Activated naive CD4-positive, alpha-beta T cell treated with anti-CD3 and anti-CD28 coated beads, Interleukin-2, amount 50 U/mL, for 72 hours (primary cell): Measurements from ENCODE around the gene UNC80. TPM values are rescaled to one million over a fixed set of nuclear protein-coding genes. Genes with fewer than 3 reads are reported as not detected.

Experiments
- ATAC-seq, 2 donors: fragments of 150-1000 bp; cut with Tn5 transposase; 2 replicates each; pipeline ENCODE4 v1.10.0; 2021; ENCODE audit warnings: mild to moderate bottlenecking in 2 of 2, moderate library complexity in 2 of 2
- DNase-seq, 2 donors: peaks; one replicate each; pipeline ENCODE4 v3.0.0; 2021 to 2022; ENCODE audit warnings: low spot score in 2 of 2
- H3K27ac Mint-ChIP-seq, 2 donors: one replicate each; pipeline ENCODE4 v1.8.0; 2022; ENCODE audit warnings: mild to moderate bottlenecking in 2 of 2, mixed read lengths in 2 of 2
- H3K36me3 Mint-ChIP-seq, 2 donors: one replicate each; pipeline ENCODE4 v1.8.0; 2022; ENCODE audit warnings: mixed read lengths in 2 of 2
- H3K9me3 Mint-ChIP-seq, 2 donors: one replicate each; pipeline ENCODE4 v1.8.0; 2022; ENCODE audit warnings: mixed read lengths in 2 of 2
- total RNA-seq, 2 donors: library from RNA; stranded (reverse); gene quantifications; one replicate each; pipeline ENCODE4 v1.2.3, GENCODE V29; 2022

Gene UNC80
- total RNA-seq, 2 donors from 2014 or later, result not detected

DNA sequence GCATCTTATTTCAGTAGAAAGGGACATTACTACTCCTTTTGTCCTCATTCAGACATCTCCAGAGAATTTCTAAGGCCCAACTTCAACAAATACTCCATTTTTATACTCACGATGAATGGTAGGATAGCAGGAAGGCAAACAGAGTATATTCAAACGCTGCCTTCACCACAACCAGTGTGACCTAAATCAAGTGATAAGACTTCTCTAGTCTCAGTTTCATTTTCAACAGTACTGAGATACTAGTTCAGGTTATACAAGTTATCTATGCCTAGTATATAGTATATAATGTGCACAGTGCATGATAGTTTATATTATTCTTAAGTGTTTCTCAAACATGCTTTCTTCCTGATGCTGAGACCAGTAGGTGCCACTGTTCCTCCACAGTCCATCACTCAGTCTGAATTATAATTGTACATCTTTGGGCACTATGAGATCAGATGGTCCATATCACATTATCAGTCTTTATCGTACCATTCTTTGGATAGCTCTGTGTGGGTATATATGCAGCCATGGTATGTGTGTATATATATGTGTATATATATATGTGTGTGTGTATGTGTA lies 164.6 kb downstream of the UNC80 start:
- no peak for DNase-seq
- no peak overlapping the region for H3K27ac Mint-ChIP-seq
- no peaks in the 10 kb centered on the region for H3K36me3 Mint-ChIP-seq
- H3K9me3 Mint-ChIP-seq, result no peaks in the 10 kb centered on the region
- no peak for ATAC-seq

DNA sequence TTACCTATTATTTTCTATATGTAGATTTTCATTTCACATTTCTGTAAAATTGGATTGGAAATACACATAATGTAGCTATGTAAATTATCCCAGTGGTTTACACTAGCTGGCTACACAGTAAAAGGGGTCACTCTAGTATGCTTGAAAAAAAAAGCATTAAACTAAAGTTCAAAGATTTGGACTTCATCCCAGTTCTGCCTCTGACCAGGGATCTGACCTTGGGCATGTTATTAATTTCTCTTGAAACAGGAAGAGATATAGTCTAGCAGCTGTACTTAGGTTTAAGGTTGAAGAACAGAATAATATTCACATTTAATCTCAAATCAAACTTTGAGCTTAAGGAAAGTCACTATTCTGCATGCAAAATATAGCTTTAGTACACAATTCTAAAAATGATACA lies 166.3 kb downstream of the UNC80 start:
- ATAC-seq, result no peak
- Mint-ChIP-seq H3K36me3 (no peaks in the 10 kb centered on the region), H3K27ac (no peak overlapping the region), H3K9me3 (no peaks in the 10 kb centered on the region)
- no peak for DNase-seq

DNA sequence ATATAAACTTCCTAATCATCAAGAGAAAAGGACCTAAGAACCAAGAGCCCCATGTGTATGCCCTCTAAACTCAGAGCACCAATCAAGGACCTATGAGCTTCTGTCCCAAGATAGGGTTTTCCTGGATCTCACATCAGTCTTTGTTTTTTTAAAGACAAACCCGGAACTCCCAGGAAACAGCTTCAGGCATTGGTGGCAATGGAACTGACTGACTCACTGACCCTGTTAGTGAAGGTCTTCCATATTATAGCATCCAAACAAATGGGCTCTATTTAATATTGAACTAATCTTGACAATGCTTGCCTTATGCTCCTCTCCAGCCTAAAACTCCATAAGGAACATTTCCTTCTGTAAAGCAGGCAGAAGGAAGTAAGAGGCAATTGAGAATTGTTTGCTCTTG lies 167.3 kb downstream of the UNC80 start:
- DNase-seq, result no peak
- ATAC-seq, result no peak

DNA sequence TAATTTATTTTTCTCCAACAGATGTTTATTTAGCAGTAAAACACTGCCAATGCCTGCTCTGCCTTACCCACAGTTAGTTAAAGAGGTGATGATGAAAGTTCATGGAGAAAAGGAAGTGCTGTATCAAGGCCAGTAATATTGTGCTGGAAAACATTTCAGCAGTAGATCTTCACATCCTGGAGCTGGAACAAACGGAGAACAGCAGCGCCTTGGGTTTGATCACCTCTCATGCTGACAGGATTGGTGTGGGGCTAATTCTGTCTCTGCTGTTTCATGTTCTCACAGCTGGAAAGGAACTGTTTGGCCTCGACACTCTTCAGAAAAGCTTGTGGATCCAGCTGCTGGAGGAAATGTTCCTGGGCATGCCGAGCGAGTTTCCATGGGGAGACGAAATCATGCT lies 169.3 kb downstream of the UNC80 start:
- Mint-ChIP-seq H3K27ac (no peak overlapping the region), H3K36me3 (no peaks in the 10 kb centered on the region), H3K9me3 (no peaks in the 10 kb centered on the region)
- DNase-seq (no peak), ATAC-seq (no peak)

More for the DNA sequence above, 167.3 kb downstream of the UNC80 start:
- Mint-ChIP-seq H3K27ac (no peak overlapping the region), H3K36me3 (no peaks in the 10 kb centered on the region), H3K9me3 (no peaks in the 10 kb centered on the region)

DNA sequence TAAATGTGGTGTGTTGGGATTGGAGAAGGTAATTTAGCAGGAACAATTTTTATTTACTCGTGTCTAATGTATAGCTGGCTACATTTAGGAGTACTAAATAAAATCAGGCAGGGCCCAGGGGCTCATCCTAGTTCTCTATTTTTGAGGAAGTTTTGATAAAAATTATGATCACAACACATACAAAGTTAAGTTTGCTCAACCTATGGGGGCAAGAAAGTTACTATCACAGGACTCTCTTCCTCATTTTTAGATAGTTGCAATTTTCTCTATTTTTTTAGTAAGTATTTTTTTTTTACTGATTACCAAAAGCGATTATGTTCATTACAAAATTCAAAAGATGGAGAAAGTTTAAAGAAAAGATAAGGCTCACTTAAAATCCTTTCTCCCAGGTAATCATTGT lies 170.8 kb downstream of the UNC80 start:
- Mint-ChIP-seq H3K36me3 (no peaks in the 10 kb centered on the region), H3K27ac (no peak overlapping the region), H3K9me3 (no peaks in the 10 kb centered on the region)
- DNase-seq (no peak), ATAC-seq (no peak)

DNA sequence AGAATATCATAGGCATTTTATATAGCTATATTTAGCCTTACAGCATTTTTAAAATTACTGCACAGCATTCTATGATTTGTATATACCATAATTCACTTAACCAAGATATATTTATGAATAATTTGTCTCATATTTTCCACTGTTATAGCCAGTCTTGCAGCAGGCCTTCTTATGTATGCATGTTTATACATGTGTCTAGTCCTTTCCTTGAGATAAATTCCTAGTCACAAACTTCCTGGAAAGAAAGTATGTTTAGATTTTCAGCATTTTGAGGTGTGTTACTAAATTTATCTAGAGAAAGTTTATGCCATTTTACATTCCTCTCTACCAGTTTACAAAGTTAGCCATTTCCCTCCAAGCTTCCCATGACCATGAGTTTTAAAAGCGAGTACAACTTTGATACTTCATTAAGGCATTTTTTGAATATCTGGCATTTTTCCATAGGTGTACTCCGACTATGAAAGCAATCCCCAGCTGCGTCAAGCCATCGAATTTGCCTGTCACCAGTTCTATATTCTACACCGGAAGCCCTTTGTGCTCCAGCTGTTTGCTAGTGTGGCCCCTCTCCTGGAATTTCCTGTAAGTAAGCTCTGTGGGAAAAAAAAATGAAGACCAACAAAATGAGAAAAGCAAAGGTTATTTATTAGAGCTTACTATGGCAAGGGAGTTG lies 171.4 kb downstream of the UNC80 start:
- Mint-ChIP-seq H3K27ac (no peak overlapping the region), H3K36me3 (no peaks in the 10 kb centered on the region), H3K9me3 (no peaks in the 10 kb centered on the region)
- ATAC-seq, result no peak
- no peak for DNase-seq

DNA sequence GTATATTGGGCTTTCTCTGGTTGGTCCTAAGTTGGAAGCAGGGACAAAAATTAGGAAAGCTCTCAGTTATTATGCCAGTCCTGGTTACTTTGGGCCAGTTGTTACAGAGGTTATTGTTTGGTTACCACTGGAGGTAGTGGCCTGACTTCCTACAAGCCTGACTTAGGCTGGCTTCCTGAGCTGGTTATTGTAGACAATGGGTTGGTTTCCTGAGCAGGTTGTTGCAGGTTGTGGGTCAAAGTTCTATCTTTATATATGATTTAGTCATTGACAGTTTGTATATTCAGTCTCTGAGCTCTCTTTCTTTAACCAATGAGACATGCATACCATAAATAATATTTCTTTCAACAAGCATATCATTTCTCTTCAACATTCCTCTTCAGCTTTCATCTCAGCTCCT lies 172.1 kb downstream of the UNC80 start:
- ATAC-seq (no peak), DNase-seq (no peak)
- Mint-ChIP-seq H3K36me3 (no peaks in the 10 kb centered on the region), H3K27ac (no peak overlapping the region), H3K9me3 (no peaks in the 10 kb centered on the region)

DNA sequence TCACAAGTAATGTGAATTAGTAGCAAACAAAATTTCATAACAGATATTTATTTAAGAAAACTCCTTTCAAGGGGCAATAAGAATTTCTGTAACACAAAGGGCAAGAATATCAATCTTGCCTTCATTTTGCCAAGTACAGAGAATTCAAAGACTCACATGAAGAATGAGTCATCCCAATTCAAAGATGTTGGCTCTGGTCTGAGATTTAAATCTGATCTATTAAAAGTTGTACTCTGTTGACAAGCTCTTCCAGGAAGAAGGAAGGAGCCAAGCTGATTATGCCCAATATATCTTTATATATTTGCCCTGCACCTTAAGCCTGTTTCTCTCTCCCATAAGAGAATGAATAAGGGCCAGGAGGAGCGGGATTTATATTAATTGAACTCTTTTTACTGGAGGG lies 174.9 kb downstream of the UNC80 start:
- ATAC-seq, result no peak
- Mint-ChIP-seq H3K36me3 (peaks cover 0 to 2% of the 10 kb centered on the region in 2 donors), H3K27ac (no peak overlapping the region), H3K9me3 (no peaks in the 10 kb centered on the region)
- no peak for DNase-seq

DNA sequence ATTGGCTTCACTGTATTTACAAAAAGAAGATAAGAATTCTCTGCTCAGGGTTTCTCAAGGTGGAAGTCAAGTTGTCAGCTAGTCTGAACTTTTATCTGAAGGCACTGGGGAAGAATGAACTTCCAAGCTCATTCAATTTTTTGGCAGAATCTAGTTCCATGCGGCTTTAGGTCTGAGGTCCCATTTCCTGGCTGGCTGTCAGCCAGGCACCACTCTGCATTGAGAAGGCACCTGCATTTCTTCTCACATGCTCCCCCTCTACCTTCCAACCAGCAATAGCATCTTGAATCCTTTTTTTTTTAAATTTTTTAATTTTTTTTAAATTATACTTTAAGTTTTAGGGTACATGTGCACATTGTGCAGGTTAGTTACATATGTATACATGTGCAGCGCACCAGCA lies 184.6 kb downstream of the UNC80 start:
- H3K27ac Mint-ChIP-seq, result no peak overlapping the region
- H3K36me3 Mint-ChIP-seq, result peaks cover 0 to 7% of the 10 kb centered on the region in 2 donors
- no peak for ATAC-seq
- no peak for DNase-seq
- H3K9me3 Mint-ChIP-seq, result peaks cover 0 to 8% of the 10 kb centered on the region in 2 donors

DNA sequence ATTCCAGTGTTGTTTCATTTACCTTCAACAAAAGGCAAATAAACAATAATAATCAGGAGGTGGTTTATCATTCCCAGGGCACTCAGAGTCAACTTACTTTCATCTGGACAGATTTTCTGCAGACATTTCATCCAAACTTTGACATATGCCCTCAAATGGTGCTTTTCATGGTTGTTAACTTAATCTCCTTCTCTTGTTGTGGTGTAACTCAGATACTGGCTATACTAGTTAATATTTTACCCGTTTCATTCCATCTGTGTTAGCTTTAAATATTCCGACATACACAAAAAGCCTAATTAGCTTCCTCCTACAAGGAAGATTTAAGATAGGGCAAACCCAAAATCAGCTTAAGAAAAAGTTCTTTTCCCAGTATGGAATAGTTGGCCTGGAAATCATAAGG lies 186.4 kb downstream of the UNC80 start:
- no peak for ATAC-seq
- no peak overlapping the region for H3K27ac Mint-ChIP-seq
- no peak for DNase-seq
- no peaks in the 10 kb centered on the region for H3K9me3 Mint-ChIP-seq
- H3K36me3 Mint-ChIP-seq, result no peaks in the 10 kb centered on the region

DNA sequence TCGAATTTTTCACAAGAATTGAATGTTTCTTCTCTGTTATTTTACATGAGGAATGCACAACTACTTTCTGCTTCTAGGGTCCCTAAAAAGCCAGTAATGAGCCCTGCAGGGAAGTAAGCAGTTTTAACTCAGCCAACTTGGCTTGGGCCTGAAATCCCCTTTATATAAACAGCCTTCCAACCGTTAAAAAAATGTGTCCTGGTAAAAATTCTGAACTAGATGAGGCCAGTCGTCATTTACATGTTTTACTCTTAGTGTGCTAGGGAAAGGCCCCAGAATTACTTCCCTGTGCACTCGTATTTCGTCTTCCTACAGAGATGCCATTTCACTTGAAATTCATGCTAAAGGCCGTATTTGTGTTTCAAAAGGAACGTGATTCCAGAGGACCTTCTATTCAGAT lies 188.4 kb downstream of the UNC80 start:
- ATAC-seq, result no peak
- no peak for DNase-seq
- no peaks in the 10 kb centered on the region for H3K36me3 Mint-ChIP-seq
- H3K27ac Mint-ChIP-seq, result no peak overlapping the region
- H3K9me3 Mint-ChIP-seq, result no peaks in the 10 kb centered on the region

DNA sequence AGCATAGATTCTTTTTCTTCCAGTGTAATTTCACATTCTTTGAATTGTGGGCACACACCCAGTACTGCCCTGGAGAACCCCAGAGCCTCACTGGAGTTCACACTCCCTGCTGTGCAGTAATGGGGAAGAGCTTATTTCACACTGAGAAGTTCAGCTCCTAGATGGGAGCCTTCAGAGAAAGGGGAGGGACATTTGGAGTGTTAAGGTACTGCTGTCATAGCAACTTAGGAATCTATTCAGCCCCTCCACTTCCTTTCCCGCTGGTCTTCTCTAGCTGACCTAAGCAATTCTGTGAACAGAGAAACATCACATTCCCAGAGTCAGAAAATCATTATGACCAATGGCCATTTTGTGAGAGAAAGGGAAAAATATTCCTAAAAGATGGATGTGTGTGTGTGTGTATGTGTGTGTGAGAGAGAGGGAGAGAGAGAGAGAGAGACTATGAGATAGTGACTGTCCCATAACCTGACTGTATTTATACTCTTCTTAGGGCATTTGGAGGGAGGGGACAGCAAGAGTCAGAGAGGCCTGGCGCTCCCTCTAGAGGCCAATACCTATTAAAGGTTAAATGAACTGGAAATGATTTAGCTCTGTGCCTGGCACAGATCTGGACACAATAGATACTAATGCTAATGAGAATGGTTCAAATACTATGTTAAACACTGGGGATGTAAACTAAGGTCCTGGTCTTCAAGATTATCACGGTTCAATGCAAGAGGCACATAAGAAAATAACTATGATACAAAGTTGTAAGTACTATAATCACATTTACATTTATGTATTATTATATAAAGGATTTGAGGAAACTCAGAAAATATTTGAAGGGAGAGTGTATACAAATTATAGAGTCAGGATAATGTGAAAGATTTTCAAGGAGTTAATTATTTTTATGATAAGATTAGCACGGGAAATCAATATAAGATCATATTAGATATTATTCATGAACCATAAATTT lies 189.3 kb downstream of the UNC80 start:
- no peaks in the 10 kb centered on the region for H3K36me3 Mint-ChIP-seq
- peak; percentile 66 to 80 for ATAC-seq
- peak in 1 of 2 donors; percentile 28 for DNase-seq
- no peaks in the 10 kb centered on the region for H3K9me3 Mint-ChIP-seq
- no peak overlapping the region for H3K27ac Mint-ChIP-seq

DNA sequence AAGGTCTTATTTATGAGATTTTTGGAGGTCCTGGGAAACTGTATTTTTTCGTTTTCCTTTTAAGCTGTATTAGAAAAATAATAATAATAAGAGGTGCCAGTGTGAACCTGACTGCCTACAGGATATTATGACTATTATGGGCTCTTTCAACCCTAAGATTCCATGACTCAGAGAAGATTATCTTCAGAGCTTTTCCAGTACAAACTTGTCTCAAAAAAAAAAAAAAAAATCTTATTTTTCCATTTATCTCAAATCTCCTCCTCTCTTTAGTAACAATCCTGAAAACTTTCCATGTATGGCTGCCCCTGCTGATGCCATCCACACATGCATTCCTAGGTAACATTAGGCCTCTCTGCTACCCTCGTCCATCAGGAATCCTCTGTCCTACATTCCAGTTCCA lies 194.1 kb downstream of the UNC80 start:
- Mint-ChIP-seq H3K9me3 (no peaks in the 10 kb centered on the region), H3K36me3 (no peaks in the 10 kb centered on the region), H3K27ac (peak overlapping the region in 1 of 2 donors; percentile 4)
- DNase-seq, result no peak
- no peak for ATAC-seq

DNA sequence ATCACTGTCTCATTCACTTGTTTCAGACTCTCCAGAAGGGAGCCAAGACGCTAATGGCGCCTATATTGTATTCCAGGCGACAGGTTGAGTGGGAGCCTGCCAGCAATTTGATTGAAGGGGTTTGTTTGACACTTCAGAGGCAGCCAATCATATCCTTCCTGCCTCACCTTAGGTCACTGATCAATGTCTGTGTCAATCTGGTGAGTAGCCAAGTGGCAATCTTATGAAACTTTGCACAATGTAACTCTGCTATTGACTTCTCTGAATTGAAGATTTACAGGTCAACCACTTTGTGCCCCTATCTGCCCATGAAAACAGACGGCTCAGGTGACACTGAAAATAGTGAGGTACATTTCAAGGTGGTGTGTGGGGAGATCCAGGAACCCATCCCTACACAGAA lies 198.1 kb downstream of the UNC80 start:
- DNase-seq, result no peak
- no peaks in the 10 kb centered on the region for H3K9me3 Mint-ChIP-seq
- no peak for ATAC-seq

DNA sequence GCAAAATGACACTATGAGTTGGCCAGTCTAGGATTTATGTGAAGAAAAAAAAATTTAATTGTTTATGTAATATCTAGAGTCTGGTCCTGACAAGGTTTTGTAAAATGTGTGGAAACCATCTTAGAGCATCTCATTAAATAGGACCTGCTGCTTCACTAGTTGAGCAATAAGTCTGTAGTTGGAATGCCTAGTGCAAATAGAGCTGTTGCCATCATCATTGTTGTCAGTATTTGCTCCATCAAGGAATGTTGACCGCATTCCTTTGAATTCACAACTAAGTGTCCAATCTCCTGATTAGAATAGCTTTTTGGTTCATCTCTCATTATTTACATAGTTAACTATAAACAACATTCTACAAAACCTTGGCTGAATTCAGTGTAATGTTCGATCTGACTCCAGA lies 198.6 kb downstream of the UNC80 start:
- DNase-seq (no peak), ATAC-seq (no peak)
- no peaks in the 10 kb centered on the region for H3K9me3 Mint-ChIP-seq
- no peaks in the 10 kb centered on the region for H3K36me3 Mint-ChIP-seq
- H3K27ac Mint-ChIP-seq, result no peak overlapping the region

More for the DNA sequence above, 198.1 kb downstream of the UNC80 start:
- Mint-ChIP-seq H3K36me3 (no peaks in the 10 kb centered on the region), H3K27ac (no peak overlapping the region)

DNA sequence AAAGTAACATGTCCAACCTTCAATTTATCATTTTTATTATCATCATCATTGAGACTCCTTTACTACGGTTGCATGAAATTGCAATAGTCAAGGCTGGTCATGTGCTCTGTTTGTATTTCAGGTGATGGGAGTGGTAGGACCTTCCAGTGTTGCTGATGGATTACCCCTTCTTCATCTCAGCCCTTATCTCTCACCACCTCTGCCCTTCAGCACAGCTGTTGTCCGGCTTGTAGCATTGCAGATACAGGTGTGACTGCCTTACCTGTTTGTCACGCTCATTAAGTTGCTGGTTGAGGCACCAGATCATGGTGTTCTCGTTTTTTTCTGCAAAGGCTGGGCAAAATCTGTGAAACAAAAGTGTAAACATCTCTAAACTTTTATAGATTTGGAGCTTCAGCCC lies 199.1 kb downstream of the UNC80 start:
- ATAC-seq (no peak), DNase-seq (no peak)
- Mint-ChIP-seq H3K9me3 (no peaks in the 10 kb centered on the region), H3K36me3 (no peaks in the 10 kb centered on the region), H3K27ac (no peak overlapping the region)

DNA sequence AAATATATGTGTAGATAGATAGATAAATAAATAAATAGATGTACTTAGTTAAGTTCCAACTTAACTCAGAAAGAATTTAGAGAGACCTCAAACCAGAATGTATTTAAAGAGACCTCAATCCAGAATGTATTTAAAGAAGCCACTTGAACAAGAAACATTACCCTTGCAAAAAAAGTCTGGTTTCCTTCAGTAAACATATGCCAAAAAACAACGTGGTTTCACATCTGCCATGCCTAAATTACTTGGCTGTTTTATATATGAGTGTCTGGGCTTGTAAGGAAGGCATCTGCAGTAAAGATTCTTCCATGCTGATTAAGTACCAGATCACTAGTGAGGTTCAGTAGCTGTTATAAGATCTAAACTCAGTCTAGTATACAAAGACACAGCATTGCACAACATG lies 201.7 kb downstream of the UNC80 start:
- H3K27ac Mint-ChIP-seq, result no peak overlapping the region
- DNase-seq, result no peak
- no peaks in the 10 kb centered on the region for H3K36me3 Mint-ChIP-seq
- H3K9me3 Mint-ChIP-seq, result no peaks in the 10 kb centered on the region
- ATAC-seq, result no peak
